ENCODE measurements around the gene LMX1B. TPM values are rescaled to one million over a fixed set of nuclear protein-coding genes. Genes with fewer than 3 reads are reported as not detected.

LMX1B gene
- total and polyA plus RNA-seq, 8 donors = 0.20 TPM; not detected in 7

- 60 to 70% (median 67%) methylated on average over 18 to 24 of the region's 24 CpGs for WGBS, 5 donors
- H3K4me1 ChIP-seq = no peaks in the 10 kb centered on the region
- no peak overlapping the region for H3K27ac ChIP-seq
- peaks cover 0 to 82% (median 45%) of the 10 kb centered on the region in 3 donors for H3K27me3 ChIP-seq
- DNase-seq = no peak
- intact Hi-C loops (cut with DNase I; ENCODE audit: low total_unique reads) = no loop called here
- H3K4me3 ChIP-seq = no peak overlapping the region
- H3K36me3 ChIP-seq = no peaks in the 10 kb centered on the region
- no peak for TF ChIP-seq POLR2A (IDR thresholded peaks at IDR 0.05)
- TF ChIP-seq, protein P1, sequence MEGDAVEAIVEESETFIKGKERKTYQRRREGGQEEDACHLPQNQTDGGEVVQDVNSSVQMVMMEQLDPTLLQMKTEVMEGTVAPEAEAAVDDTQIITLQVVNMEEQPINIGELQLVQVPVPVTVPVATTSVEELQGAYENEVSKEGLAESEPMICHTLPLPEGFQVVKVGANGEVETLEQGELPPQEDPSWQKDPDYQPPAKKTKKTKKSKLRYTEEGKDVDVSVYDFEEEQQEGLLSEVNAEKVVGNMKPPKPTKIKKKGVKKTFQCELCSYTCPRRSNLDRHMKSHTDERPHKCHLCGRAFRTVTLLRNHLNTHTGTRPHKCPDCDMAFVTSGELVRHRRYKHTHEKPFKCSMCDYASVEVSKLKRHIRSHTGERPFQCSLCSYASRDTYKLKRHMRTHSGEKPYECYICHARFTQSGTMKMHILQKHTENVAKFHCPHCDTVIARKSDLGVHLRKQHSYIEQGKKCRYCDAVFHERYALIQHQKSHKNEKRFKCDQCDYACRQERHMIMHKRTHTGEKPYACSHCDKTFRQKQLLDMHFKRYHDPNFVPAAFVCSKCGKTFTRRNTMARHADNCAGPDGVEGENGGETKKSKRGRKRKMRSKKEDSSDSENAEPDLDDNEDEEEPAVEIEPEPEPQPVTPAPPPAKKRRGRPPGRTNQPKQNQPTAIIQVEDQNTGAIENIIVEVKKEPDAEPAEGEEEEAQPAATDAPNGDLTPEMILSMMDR (IDR thresholded peaks at IDR 0.05) = no peak
- no peaks in the 10 kb centered on the region for H3K9me3 ChIP-seq
These were observed 75.5 kb downstream of the LMX1B start for GRCh38 chr9:126689027-126689825.

- H3K9me3 ChIP-seq = no peaks in the 10 kb centered on the region
- H3K27me3 ChIP-seq = peaks cover 0 to 82% (median 32%) of the 10 kb centered on the region in 3 donors
- TF ChIP-seq POLR2AphosphoS5 (IDR thresholded peaks at IDR 0.05) = no peak
- TF ChIP-seq, protein P1 (IDR thresholded peaks at IDR 0.05) = peak in 5 of 7 experiments; percentile 44 to 69 (median 65)
- H3K36me3 ChIP-seq = no peaks in the 10 kb centered on the region
- WGBS, 5 donors = 46 to 60% (median 51%) methylated on average over 20 to 25 of the region's 25 CpGs
- intact Hi-C loops (cut with DNase I; ENCODE audit: low total_unique reads) = loop anchor here (5.0 kb wide), 1 partner anchor 78 kb away; the partner anchor contains the start of gene LMX1B
- no peak overlapping the region for H3K27ac ChIP-seq
- no peaks in the 10 kb centered on the region for H3K4me1 ChIP-seq
- no peak overlapping the region for H3K4me3 ChIP-seq
- peak; percentile 73 to 75 for DNase-seq
These were observed 76.8 kb downstream of the LMX1B start for GRCh38 chr9:126690431-126691051.

GRCh38 chr9:126692041-126692758, 78.5 kb downstream of the LMX1B start:
- intact Hi-C loops (cut with DNase I; ENCODE audit: low total_unique reads) = loop anchor here (5.0 kb wide), 1 partner anchor 80 kb away; the partner anchor contains the start of gene LMX1B
- H3K27me3 ChIP-seq = peaks cover 0 to 75% (median 28%) of the 10 kb centered on the region in 3 donors
- WGBS, 5 donors = 89 to 93% (median 90%) methylated on average over 10 to 20 of the region's 20 CpGs

More at GRCh38 chr9:126692041-126692758, 78.5 kb downstream of the LMX1B start:
- TF ChIP-seq, protein P1 (IDR thresholded peaks at IDR 0.05) = no peak
- no peak for TF ChIP-seq EP300 (IDR thresholded peaks at IDR 0.05)
- no peak for TF ChIP-seq POLR2A (IDR thresholded peaks at IDR 0.05)
- TF ChIP-seq POLR2AphosphoS5 (IDR thresholded peaks at IDR 0.05) = no peak
- no peaks in the 10 kb centered on the region for H3K4me1 ChIP-seq
- H3K27ac ChIP-seq = no peak overlapping the region
- no peaks in the 10 kb centered on the region for H3K36me3 ChIP-seq
- H3K9me3 ChIP-seq = no peaks in the 10 kb centered on the region
- no peak for DNase-seq
- H3K4me3 ChIP-seq = no peak overlapping the region

All from stomach (tissue), 9 donors.